CD4-positive, CD25-positive, alpha-beta regulatory T cell (primary cell): ENCODE data around the gene BICC1. TPM values are rescaled to one million over a fixed set of nuclear protein-coding genes. Genes with fewer than 3 reads are reported as not detected.
"Not testable (repeated sequence)": the region's sequence is repeated elsewhere in the genome, so short reads cannot be mapped to it uniquely, and the experiment has no call there.

Experiments used
- ATAC-seq, 2 donors: fragments of 150-1000 bp; cut with Tn5 transposase; one replicate each; pipeline ENCODE4 v1.10.0; 2021; ENCODE audit warnings: low read depth in 2 of 2, moderate number of reproducible peaks in 2 of 2, moderate library complexity in 1 of 2
- DNase-seq, 3 donors: peaks; one replicate each; pipeline versions ENCODE4 v3.0.0 to v3.0.0-alpha.2; 2012 to 2022; ENCODE audit warnings: mixed read lengths in 1 of 3
- H3K27ac ChIP-seq: one replicate; pipeline ENCODE4 v1.7.0; 2013; ENCODE audit warnings: mild to moderate bottlenecking, low read length; ENCODE audit not compliant: insufficient read depth, poor library complexity, severe bottlenecking
- H3K27me3 ChIP-seq: one replicate; pipeline ENCODE4 v1.7.0; 2013; ENCODE audit warnings: low read length; ENCODE audit not compliant: control insufficient read depth, insufficient read depth
- H3K36me3 ChIP-seq: one replicate; pipeline ENCODE4 v1.7.0; 2013; ENCODE audit warnings: mild to moderate bottlenecking, low read length, moderate library complexity; ENCODE audit not compliant: control insufficient read depth, insufficient read depth
- H3K4me1 ChIP-seq: 2 replicates; pipeline ENCODE4 v1.7.0; 2013; ENCODE audit warnings: mild to moderate bottlenecking, low read length; ENCODE audit not compliant: insufficient read depth, control insufficient read depth, poor library complexity, severe bottlenecking
- H3K4me3 ChIP-seq: one replicate; pipeline ENCODE4 v1.7.0; 2013; ENCODE audit warnings: low read depth, mild to moderate bottlenecking, low read length, moderate library complexity
- H3K9me3 ChIP-seq, 2 experiments: 1 replicate in 1 of 2; 2 replicates in 1 of 2; pipeline ENCODE4 v1.7.0; 2013; ENCODE audit warnings: low read length in 2 of 2, mild to moderate bottlenecking in 1 of 2, moderate library complexity in 1 of 2; ENCODE audit not compliant: control insufficient read depth in 2 of 2
- H3K27ac Mint-ChIP-seq, 3 donors: one replicate each; pipeline ENCODE4 v1.8.0; 2020 to 2022; ENCODE audit warnings: mild to moderate bottlenecking in 3 of 3, mixed read lengths in 3 of 3, moderate library complexity in 2 of 3
- H3K27me3 Mint-ChIP-seq: one replicate; pipeline ENCODE4 v1.8.0; 2022; ENCODE audit warnings: mild to moderate bottlenecking, mixed read lengths
- H3K36me3 Mint-ChIP-seq: one replicate; pipeline ENCODE4 v1.8.0; 2020; ENCODE audit warnings: mixed read lengths
- H3K4me1 Mint-ChIP-seq, 4 donors: one replicate each; pipeline ENCODE4 v1.8.0; 2020 to 2022; ENCODE audit warnings: mixed read lengths in 4 of 4, mild to moderate bottlenecking in 1 of 4
- H3K4me3 Mint-ChIP-seq, 4 donors: one replicate each; pipeline ENCODE4 v1.8.0; 2020 to 2022; ENCODE audit warnings: mild to moderate bottlenecking in 4 of 4, mixed read lengths in 4 of 4, moderate library complexity in 3 of 4
- H3K9me3 Mint-ChIP-seq, 7 donors: one replicate each; pipeline ENCODE4 v1.8.0; 2020 to 2022; ENCODE audit warnings: mixed read lengths in 7 of 7, mild to moderate bottlenecking in 3 of 7, moderate library complexity in 2 of 7
- polyA plus RNA-seq, 4 donors: library from polyadenylated mRNA; unstranded; fragments of 300-500 nt; fragmentation: Illumina TruSeq; gene quantifications; one replicate each; pipeline ENCODE4 v1.2.3, GENCODE V29; 2021
- total RNA-seq: library from RNA; stranded (reverse); gene quantifications from one replicate; pipeline ENCODE4 v1.2.3, GENCODE V29; 2022

The BICC1 gene
- total and polyA plus RNA-seq, 5 donors from 2014 or later = 0.20 TPM; not detected in 4

DNA sequence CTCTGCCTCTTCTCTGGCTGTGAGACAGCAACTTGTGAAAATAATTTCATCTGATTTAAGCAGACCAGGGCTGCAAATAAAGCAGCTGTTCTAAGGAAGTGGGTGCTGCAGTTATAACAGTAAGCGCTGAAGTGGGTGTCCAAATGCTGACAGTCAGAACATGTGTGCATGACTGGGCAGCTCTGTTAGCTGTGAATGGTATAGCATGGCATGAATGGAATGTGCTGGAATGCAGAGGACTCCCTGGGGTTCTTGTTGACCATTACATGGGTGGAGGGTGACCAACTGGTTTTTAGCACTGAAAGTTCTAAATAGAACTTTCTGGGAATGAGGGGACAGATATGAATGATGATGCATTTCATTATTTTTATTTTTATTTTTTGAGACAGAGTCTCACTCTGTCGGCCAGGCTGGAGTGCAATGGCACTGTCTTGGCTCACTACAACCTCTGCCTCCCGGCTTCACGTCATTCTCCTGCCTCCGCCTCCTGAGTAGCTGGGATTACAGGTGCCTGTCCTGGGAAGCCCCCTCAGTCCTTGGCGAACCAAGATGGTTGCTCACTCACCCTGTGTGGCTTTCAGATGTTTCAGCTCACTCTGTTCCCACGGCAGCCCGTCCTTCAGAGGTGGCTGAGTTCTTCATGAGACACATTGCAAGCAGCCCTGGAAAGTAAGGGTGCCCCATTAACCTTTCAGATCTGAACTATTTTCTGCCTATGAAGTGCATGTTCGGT is 344.0 kb downstream of the BICC1 start:
- H3K27me3 ChIP-seq = no peaks in the 10 kb centered on the region
- H3K4me1 Mint-ChIP-seq = no peaks in the 10 kb centered on the region
- H3K4me3 Mint-ChIP-seq = no peak overlapping the region
- ATAC-seq (no peak), DNase-seq (no peak)
- no peak overlapping the region for H3K4me3 ChIP-seq
- H3K36me3 Mint-ChIP-seq = no peaks in the 10 kb centered on the region
- H3K9me3 ChIP-seq = no peaks in the 10 kb centered on the region
- peaks cover 0 to 6% (median 3%) of the 10 kb centered on the region in 7 donors for H3K9me3 Mint-ChIP-seq
- H3K4me1 ChIP-seq = no peaks in the 10 kb centered on the region
- no peak overlapping the region for H3K27ac Mint-ChIP-seq
- no peaks in the 10 kb centered on the region for H3K36me3 ChIP-seq
- no peak overlapping the region for H3K27ac ChIP-seq
- H3K27me3 Mint-ChIP-seq = no peaks in the 10 kb centered on the region

DNA sequence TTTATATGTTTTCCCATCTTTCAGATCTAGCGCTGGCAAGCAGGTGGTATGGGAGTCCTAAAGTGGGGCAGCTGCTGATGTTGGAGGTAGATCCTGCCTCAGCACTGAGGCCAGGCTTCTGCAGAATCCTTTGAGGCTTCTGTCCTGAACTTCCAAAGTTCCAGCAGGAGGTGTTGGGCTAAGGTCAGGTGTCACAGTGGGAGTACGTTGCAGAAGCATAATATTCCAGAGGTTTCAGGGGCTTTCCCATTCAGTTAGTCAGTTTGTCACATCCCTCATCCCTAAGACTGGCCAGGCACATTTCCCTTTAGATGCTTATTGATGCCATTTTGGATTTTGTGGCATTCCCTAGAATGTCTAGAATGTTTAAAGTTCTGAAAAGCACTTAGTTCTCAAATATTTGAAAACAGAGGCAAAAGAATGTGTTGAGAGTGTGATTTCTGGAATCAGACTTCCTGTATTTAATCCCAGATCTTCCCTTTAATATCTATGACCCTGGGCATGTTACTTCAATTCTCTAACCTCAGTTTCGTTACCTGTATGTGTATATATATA is 344.7 kb downstream of the BICC1 start:
- no peaks in the 10 kb centered on the region for H3K36me3 ChIP-seq
- Mint-ChIP-seq H3K9me3 (peaks cover 0 to 6% (median 4%) of the 10 kb centered on the region in 7 donors), H3K4me1 (no peaks in the 10 kb centered on the region), H3K4me3 (no peak overlapping the region), H3K27me3 (no peaks in the 10 kb centered on the region), H3K36me3 (no peaks in the 10 kb centered on the region), H3K27ac (no peak overlapping the region)
- H3K9me3 ChIP-seq = no peaks in the 10 kb centered on the region
- DNase-seq (no peak), ATAC-seq (no peak)
- no peak overlapping the region for H3K4me3 ChIP-seq
- H3K27me3 ChIP-seq = no peaks in the 10 kb centered on the region
- no peaks in the 10 kb centered on the region for H3K4me1 ChIP-seq
- H3K27ac ChIP-seq = no peak overlapping the region

DNA sequence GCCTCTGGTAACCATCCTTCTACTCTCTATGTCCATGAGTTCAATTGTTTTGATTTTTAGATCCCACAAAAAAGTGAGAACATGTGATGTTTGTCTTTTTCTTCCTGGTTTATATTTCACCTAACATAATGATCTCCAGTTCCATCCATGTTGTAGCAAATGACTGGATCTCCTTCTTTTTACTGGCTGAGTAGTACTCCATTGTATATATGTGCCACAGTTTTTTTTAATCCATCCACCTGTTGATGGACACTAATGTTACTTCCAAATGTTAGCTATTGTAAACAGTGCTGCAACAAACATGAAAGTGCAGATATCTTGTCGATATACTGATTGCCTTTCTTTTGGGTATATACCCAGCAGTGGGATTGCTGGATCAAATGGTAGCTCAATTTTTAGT is 345.5 kb downstream of the BICC1 start:
- H3K27ac ChIP-seq, H3K4me1 ChIP-seq, DNase-seq, ATAC-seq, H3K36me3 Mint-ChIP-seq, H3K36me3 ChIP-seq, H3K9me3 ChIP-seq, H3K4me3 Mint-ChIP-seq, H3K27ac Mint-ChIP-seq, H3K27me3 Mint-ChIP-seq, H3K4me3 ChIP-seq, H3K4me1 Mint-ChIP-seq, H3K9me3 Mint-ChIP-seq, H3K27me3 ChIP-seq: not testable (repeated sequence)

DNA sequence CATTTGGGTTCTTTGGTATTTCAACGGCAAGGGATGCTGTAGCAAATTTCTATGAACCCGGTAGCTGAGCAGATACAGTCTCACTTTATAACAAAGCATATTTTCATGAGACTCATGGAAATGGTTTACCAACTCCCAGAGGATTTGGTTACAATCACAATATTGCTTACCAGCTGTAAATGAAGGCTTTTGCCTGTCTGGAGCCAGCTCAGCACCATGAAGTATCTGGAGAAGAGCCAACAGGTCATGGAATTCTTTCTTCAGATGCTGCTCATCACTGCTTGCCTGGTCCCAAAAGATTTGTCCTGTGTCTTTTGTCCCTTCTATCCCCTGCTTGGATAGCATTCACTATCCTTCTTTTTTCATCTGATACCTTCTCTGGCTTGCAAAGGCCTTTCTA is 346.9 kb downstream of the BICC1 start:
- Histone ChIP-seq H3K4me1 (no peaks in the 10 kb centered on the region), H3K27me3 (no peaks in the 10 kb centered on the region), H3K9me3 (no peaks in the 10 kb centered on the region), H3K36me3 (no peaks in the 10 kb centered on the region), H3K4me3 (no peak overlapping the region), H3K27ac (no peak overlapping the region)
- ATAC-seq = no peak
- Mint-ChIP-seq H3K27ac (no peak overlapping the region), H3K27me3 (no peaks in the 10 kb centered on the region), H3K4me1 (no peaks in the 10 kb centered on the region), H3K36me3 (no peaks in the 10 kb centered on the region), H3K4me3 (no peak overlapping the region), H3K9me3 (peaks cover 0 to 6% (median 4%) of the 10 kb centered on the region in 7 donors)
- DNase-seq = no peak

DNA sequence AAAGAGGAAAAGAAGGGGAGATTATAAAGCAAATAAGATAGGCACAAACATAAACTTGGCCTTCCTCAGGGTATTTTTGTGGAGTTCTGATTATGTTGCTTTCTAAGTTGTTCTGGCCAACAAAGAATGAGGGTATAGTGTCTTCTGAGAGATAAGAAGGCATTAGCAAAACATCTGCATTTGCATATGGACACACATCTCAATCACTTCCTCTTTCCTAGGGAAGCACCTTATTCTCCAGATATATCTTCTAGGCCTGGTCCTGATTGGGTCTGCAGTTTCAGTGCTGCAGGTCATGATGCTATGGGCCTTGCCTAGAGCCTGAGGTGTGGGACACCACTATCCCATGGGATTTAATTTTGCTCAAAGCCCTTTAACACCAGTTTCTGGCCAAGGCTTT is 355.0 kb downstream of the BICC1 start:
- H3K4me1 Mint-ChIP-seq = no peaks in the 10 kb centered on the region
- no peaks in the 10 kb centered on the region for H3K27me3 Mint-ChIP-seq
- H3K9me3 Mint-ChIP-seq = peaks cover 0 to 2% (median 0%) of the 10 kb centered on the region in 7 donors
- no peaks in the 10 kb centered on the region for H3K36me3 ChIP-seq
- no peak overlapping the region for H3K4me3 ChIP-seq
- H3K4me3 Mint-ChIP-seq = no peak overlapping the region
- H3K4me1 ChIP-seq = no peaks in the 10 kb centered on the region
- no peaks in the 10 kb centered on the region for H3K9me3 ChIP-seq
- ATAC-seq = no peak
- H3K27ac ChIP-seq = no peak overlapping the region
- DNase-seq = no peak
- no peak overlapping the region for H3K27ac Mint-ChIP-seq
- no peaks in the 10 kb centered on the region for H3K36me3 Mint-ChIP-seq
- no peaks in the 10 kb centered on the region for H3K27me3 ChIP-seq

DNA sequence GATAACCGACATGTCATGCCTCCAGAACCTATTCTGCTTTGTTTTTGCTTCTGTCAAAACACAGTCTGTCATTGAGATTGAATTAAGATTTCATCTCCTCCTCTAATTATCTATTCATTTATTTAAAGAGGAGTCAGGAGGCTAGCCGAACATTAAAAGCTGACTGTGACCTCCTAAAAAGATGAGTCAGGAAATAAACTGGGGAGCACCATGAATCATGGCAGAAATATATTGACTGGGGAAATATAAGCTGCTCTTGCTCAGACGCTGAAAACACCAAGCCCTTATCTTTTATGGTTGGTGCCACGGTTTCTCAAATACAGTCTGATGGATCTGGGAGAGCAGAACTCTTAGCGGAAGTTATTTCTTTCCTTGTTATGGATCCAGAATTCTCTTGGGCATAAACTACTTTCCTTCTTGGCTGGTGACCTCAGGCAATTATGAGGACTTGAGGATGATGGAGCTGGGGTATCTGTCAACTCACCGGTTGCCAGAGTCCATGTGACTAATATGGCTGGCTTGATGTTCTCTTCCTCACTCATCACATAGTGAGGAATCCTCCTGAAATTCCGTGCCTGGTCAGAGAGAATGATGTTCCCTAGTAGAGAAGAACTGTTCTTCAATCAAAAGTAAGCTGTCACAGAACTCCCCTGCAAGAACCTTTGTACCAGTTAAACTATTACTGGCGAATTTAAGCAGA is 356.2 kb downstream of the BICC1 start:
- ATAC-seq (no peak), DNase-seq (no peak)
- Histone ChIP-seq H3K36me3 (no peaks in the 10 kb centered on the region), H3K4me1 (no peaks in the 10 kb centered on the region), H3K9me3 (no peaks in the 10 kb centered on the region), H3K27me3 (no peaks in the 10 kb centered on the region), H3K4me3 (no peak overlapping the region), H3K27ac (no peak overlapping the region)
- Mint-ChIP-seq H3K4me1 (no peaks in the 10 kb centered on the region), H3K27ac (no peak overlapping the region), H3K9me3 (peaks cover 0 to 2% (median 0%) of the 10 kb centered on the region in 7 donors), H3K27me3 (no peaks in the 10 kb centered on the region), H3K4me3 (no peak overlapping the region), H3K36me3 (no peaks in the 10 kb centered on the region)

DNA sequence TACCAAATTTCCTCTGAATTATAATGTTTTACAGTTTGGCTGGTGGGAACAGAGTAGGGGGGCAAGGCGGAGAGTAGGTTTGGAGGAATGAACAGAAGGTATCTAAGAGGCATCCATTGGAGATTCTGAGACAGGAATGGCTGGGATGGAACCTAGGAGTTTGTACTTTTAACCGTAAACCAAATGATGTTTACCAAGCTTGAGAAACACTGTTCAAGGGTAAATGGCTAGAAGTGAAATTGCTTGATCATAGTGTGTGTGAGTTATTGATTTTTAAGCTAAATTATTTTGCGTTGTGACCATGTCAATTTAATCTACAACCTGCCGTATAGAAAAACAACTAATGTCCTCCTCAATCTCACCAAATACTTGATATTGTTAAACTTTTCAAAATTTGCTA is 357.4 kb downstream of the BICC1 start:
- H3K27me3 Mint-ChIP-seq = no peaks in the 10 kb centered on the region
- no peak overlapping the region for H3K27ac ChIP-seq
- no peak overlapping the region for H3K4me3 Mint-ChIP-seq
- DNase-seq = no peak
- no peaks in the 10 kb centered on the region for H3K4me1 ChIP-seq
- H3K27ac Mint-ChIP-seq = no peak overlapping the region
- peaks cover 0 to 3% (median 1%) of the 10 kb centered on the region in 7 donors for H3K9me3 Mint-ChIP-seq
- H3K4me3 ChIP-seq = no peak overlapping the region
- H3K4me1 Mint-ChIP-seq = no peaks in the 10 kb centered on the region
- no peaks in the 10 kb centered on the region for H3K36me3 Mint-ChIP-seq
- no peaks in the 10 kb centered on the region for H3K27me3 ChIP-seq
- no peaks in the 10 kb centered on the region for H3K9me3 ChIP-seq
- H3K36me3 ChIP-seq = no peaks in the 10 kb centered on the region
- ATAC-seq = no peak
